ENCODE results near the gene HIVEP3. TPM values are rescaled to one million over a fixed set of nuclear protein-coding genes. Genes with fewer than 3 reads are reported as not detected.
A peak's percentile ranks its signal among the peaks of the same experiment; 100 is the strongest.

The HIVEP3 gene
- polyA plus RNA-seq, 4 donors: 3.5 to 4.8 (median 4.6) TPM

GRCh38 chr1:41497461-41498030 is 421.2 kb downstream of the HIVEP3 start:
- DNase-seq (ENCODE audit: low read depth in 4 of 4, low spot score in 2 of 4): no peak

- DNase-seq (ENCODE audit: low read depth in 4 of 4, low spot score in 2 of 4): no peak
Measured at GRCh38 chr1:41497056-41497440, 421.7 kb downstream of the HIVEP3 start.

- peak in 1 of 4 donors; percentile 75 for DNase-seq (ENCODE audit: low read depth in 4 of 4, low spot score in 2 of 4)
Measured at GRCh38 chr1:41496080-41497055, 422.4 kb downstream of the HIVEP3 start.

GRCh38 chr1:41495210-41495948 is 423.3 kb downstream of the HIVEP3 start:
- no peak for DNase-seq (ENCODE audit: low read depth in 4 of 4, low spot score in 2 of 4)

GRCh38 chr1:41494351-41495209 is 424.1 kb downstream of the HIVEP3 start:
- no peak for DNase-seq (ENCODE audit: low read depth in 4 of 4, low spot score in 2 of 4)

- no peak for DNase-seq (ENCODE audit: low read depth in 4 of 4, low spot score in 2 of 4)
Measured at GRCh38 chr1:41493626-41494350, 424.9 kb downstream of the HIVEP3 start.

GRCh38 chr1:41493117-41493536 is 425.6 kb downstream of the HIVEP3 start:
- no peak for DNase-seq (ENCODE audit: low read depth in 4 of 4, low spot score in 2 of 4)

- no peak for DNase-seq (ENCODE audit: low read depth in 4 of 4, low spot score in 2 of 4)
Measured at GRCh38 chr1:41492341-41492848, 426.3 kb downstream of the HIVEP3 start.

- no peak for DNase-seq (ENCODE audit: low read depth in 4 of 4, low spot score in 2 of 4)
Measured at GRCh38 chr1:41490911-41491310, 427.8 kb downstream of the HIVEP3 start.

GRCh38 chr1:41489561-41489960 is 429.2 kb downstream of the HIVEP3 start:
- no peak for DNase-seq (ENCODE audit: low read depth in 4 of 4, low spot score in 2 of 4)

- no peak for DNase-seq (ENCODE audit: low read depth in 4 of 4, low spot score in 2 of 4)
Measured at GRCh38 chr1:41488040-41488951, 430.4 kb downstream of the HIVEP3 start.

- DNase-seq (ENCODE audit: low read depth in 4 of 4, low spot score in 2 of 4): no peak
Measured at GRCh38 chr1:41487126-41488039, 431.3 kb downstream of the HIVEP3 start.

- no peak for DNase-seq (ENCODE audit: low read depth in 4 of 4, low spot score in 2 of 4)
Measured at GRCh38 chr1:41486371-41487125, 432.2 kb downstream of the HIVEP3 start.

GRCh38 chr1:41486053-41486370 is 432.7 kb downstream of the HIVEP3 start:
- no peak for DNase-seq (ENCODE audit: low read depth in 4 of 4, low spot score in 2 of 4)

- DNase-seq (ENCODE audit: low read depth in 4 of 4, low spot score in 2 of 4): no peak
Measured at GRCh38 chr1:41485605-41486004, 433.1 kb downstream of the HIVEP3 start.

- DNase-seq (ENCODE audit: low read depth in 4 of 4, low spot score in 2 of 4): no peak
Measured at GRCh38 chr1:41484402-41485241, 434.1 kb downstream of the HIVEP3 start, which contains the start of gene EDN2. Gene EDN2, minus strand, starts transcription at chr1:41484683. Its CDS starts 82 bp downstream, at chr1:41484601.

Measured in left renal cortex interstitium (tissue), 4 donors.